ENCODE data around the gene CCL5. TPM values are rescaled to one million over a fixed set of nuclear protein-coding genes. Genes with fewer than 3 reads are reported as not detected.

CCL5 gene
- total RNA-seq, 1 experiment from 2014 or later: not detected

DNA sequence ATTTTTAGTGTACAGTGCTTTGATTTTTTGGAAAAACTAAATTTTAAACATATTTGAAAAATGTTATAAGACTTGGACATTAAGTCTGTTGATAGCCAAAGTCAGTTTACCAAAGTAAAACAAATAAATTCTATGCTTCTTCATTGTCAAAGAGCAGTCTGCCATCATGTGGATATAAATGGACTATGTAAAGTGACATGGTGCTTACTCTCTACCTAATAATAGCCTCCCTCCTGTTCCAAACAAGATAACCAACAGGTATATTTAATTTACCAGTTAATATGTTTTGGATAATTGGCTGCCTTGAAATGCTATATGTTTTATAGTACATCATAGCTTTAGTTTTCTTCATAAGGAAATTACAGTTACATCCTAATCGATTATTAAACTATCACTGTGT is 55.0 kb downstream of the CCL5 start:
- Histone ChIP-seq H3K36me3 (ENCODE audit: low read depth, low read length) (peaks cover 55% of the 10 kb centered on the region), H3K9me3 (ENCODE audit: low read length) (no peaks in the 10 kb centered on the region), H2AFZ (ENCODE audit: low read length) (no peak overlapping the region), H3K4me2 (ENCODE audit: low read length) (no peak overlapping the region), H3K4me1 (ENCODE audit: insufficient read depth, low read length) (no peaks in the 10 kb centered on the region), H4K20me1 (ENCODE audit: low read length) (peaks cover 9% of the 10 kb centered on the region; the same call in 1 of the 2 replicates), H3K9me2 (replicated peaks; ENCODE audit: low read length) (no peaks in the 10 kb centered on the region), H3K27me3 (ENCODE audit: low read length) (no peaks in the 10 kb centered on the region), H3K4me3 (ENCODE audit: low read length) (no peak overlapping the region), H3K79me2 (ENCODE audit: low read length) (peaks cover 20% of the 10 kb centered on the region), H3K27ac (ENCODE audit: low read length) (no peak overlapping the region), H3F3A (ENCODE audit: low read length, unreplicated experiment) (no peaks in the 10 kb centered on the region), H3K9ac (ENCODE audit: low read length) (no peak overlapping the region)
- DNase-seq (no peak), ATAC-seq (no peak)
- intact Hi-C loops (cut with micrococcal nuclease): no loop called here
- ChIA-PET CTCF (no interaction called here), POLR2A (ENCODE audit: unreplicated experiment) (no interaction called here)
- no TSS peak for BruUV-seq (replicated peaks)
- TF ChIP-seq, protein P1, sequence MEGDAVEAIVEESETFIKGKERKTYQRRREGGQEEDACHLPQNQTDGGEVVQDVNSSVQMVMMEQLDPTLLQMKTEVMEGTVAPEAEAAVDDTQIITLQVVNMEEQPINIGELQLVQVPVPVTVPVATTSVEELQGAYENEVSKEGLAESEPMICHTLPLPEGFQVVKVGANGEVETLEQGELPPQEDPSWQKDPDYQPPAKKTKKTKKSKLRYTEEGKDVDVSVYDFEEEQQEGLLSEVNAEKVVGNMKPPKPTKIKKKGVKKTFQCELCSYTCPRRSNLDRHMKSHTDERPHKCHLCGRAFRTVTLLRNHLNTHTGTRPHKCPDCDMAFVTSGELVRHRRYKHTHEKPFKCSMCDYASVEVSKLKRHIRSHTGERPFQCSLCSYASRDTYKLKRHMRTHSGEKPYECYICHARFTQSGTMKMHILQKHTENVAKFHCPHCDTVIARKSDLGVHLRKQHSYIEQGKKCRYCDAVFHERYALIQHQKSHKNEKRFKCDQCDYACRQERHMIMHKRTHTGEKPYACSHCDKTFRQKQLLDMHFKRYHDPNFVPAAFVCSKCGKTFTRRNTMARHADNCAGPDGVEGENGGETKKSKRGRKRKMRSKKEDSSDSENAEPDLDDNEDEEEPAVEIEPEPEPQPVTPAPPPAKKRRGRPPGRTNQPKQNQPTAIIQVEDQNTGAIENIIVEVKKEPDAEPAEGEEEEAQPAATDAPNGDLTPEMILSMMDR (conservative IDR thresholded peaks at IDR 0.05; ENCODE audit: low read depth, low read length): no peak
- TF ChIP-seq EZH2phosphoT487 (IDR thresholded peaks at IDR 0.05; ENCODE audit: borderline replicate concordance, low read length) (no peak), EZH2 (IDR thresholded peaks at IDR 0.05; ENCODE audit: low read length, unreplicated experiment) (no peak)

Other genes starting within 250 kb of the CCL5 start
- 0.52 and 0.77 TPM in 2 replicates for gene RASL10B, start 148.7 kb downstream of the CCL5 start, total RNA-seq (2014; rRNA removed)
- gene GAS2L2, start 127.1 kb downstream of the CCL5 start, total RNA-seq (2014; rRNA removed): not detected in 2 replicates
- not detected in 2 replicates for gene C17orf50, start 119.5 kb downstream of the CCL5 start, total RNA-seq (2014; rRNA removed)
- 1.6 and 2.4 TPM in 2 replicates for gene MMP28, start 84.7 kb downstream of the CCL5 start, total RNA-seq (2014; rRNA removed)
- gene TAF15, start 70.9 kb downstream of the CCL5 start, total RNA-seq (2014; rRNA removed): 32.4 and 48.1 TPM in 2 replicates
- gene HEATR9, start 11.5 kb downstream of the CCL5 start, total RNA-seq (2014; rRNA removed): not detected in 2 replicates
- gene RDM1, start 50.4 kb upstream of the CCL5 start, total RNA-seq (2014; rRNA removed): 2.0 and 2.6 TPM in 2 replicates
- not detected in 2 replicates for gene LYZL6, start 63.4 kb upstream of the CCL5 start, total RNA-seq (2014; rRNA removed)
- gene CCL16, start 101.1 kb upstream of the CCL5 start, total RNA-seq (2014; rRNA removed): not detected in 2 replicates
- not detected in 2 replicates for gene CCL14, start 106.4 kb upstream of the CCL5 start, total RNA-seq (2014; rRNA removed)
- not detected in 2 replicates for gene CCL15, start 121.2 kb upstream of the CCL5 start, total RNA-seq (2014; rRNA removed)
- gene CCL23, start 137.6 kb upstream of the CCL5 start, total RNA-seq (2014; rRNA removed): not detected in 2 replicates
- gene CCL18, start 183.9 kb upstream of the CCL5 start, total RNA-seq (2014; rRNA removed): not detected in 2 replicates
- gene CCL3, start 209.8 kb upstream of the CCL5 start, total RNA-seq (2014; rRNA removed): not detected in 2 replicates
- not detected in 2 replicates for gene CCL4, start 223.5 kb upstream of the CCL5 start, total RNA-seq (2014; rRNA removed)